SK-N-SH treated with all-trans-retinoic acid at 6 μM for 48 hours (cell line): ENCODE data around the gene DYNC1H1.

Experiments
- ARNTL ChIP-seq: fragments of 450-650 bp; formaldehyde crosslinking; IDR thresholded peaks from 2 replicates; pipeline ENCODE4 v1.5.0; 2020; ENCODE audit warnings: low read depth, mild to moderate bottlenecking, moderate library complexity, borderline replicate concordance
- BACH2 ChIP-seq: fragments of 250-450 bp; sonication (Bioruptor Pico); IDR thresholded peaks from 2 replicates; pipeline ENCODE4 v1.9.0; 2021; ENCODE audit warnings: mild to moderate bottlenecking, borderline replicate concordance
- CSRNP3 ChIP-seq: fragments of 250-450 bp; sonication (Bioruptor Pico); IDR thresholded peaks from 2 replicates; pipeline ENCODE4 v1.5.1; 2021; ENCODE audit warnings: mild to moderate bottlenecking, moderate library complexity
- ISL1 ChIP-seq: fragments of 250-450 bp; sonication (Bioruptor Pico); IDR thresholded peaks from 2 replicates; pipeline ENCODE4 v2.1.2; 2022; ENCODE audit warnings: mild to moderate bottlenecking, moderate library complexity
- OSR1 ChIP-seq: fragments of 250-450 bp; sonication (Bioruptor Pico); IDR thresholded peaks from 2 replicates; pipeline ENCODE4 v1.8.0; 2022; ENCODE audit warnings: moderate library complexity, mild to moderate bottlenecking, inconsistent platforms
- RARB ChIP-seq: fragments of 250-450 bp; sonication (Bioruptor Pico); IDR thresholded peaks from 2 replicates; pipeline ENCODE4 v1.8.0; 2021; ENCODE audit warnings: mild to moderate bottlenecking, moderate library complexity
- SNAI2 ChIP-seq: fragments of 250-450 bp; sonication (Bioruptor Pico); IDR thresholded peaks from 2 replicates; pipeline ENCODE4 v1.5.0; 2020; ENCODE audit warnings: mild to moderate bottlenecking, moderate library complexity
- ZFP30 ChIP-seq: fragments of 450-650 bp; formaldehyde crosslinking; IDR thresholded peaks from 2 replicates; pipeline ENCODE4 v1.5.0; 2022; ENCODE audit warnings: mild to moderate bottlenecking, moderate library complexity
- ZNF70 ChIP-seq: fragments of 450-650 bp; formaldehyde crosslinking; IDR thresholded peaks from 2 replicates; pipeline ENCODE4 v1.5.0; 2020; ENCODE audit warnings: mild to moderate bottlenecking, moderate library complexity
- TF ChIP-seq, protein P1 (sequence below): fragments of 250-450 bp; sonication (Bioruptor Pico); IDR thresholded peaks from 2 replicates; pipeline ENCODE4 v1.5.1; 2020; ENCODE audit warnings: low read depth, mild to moderate bottlenecking, moderate library complexity

DNA sequence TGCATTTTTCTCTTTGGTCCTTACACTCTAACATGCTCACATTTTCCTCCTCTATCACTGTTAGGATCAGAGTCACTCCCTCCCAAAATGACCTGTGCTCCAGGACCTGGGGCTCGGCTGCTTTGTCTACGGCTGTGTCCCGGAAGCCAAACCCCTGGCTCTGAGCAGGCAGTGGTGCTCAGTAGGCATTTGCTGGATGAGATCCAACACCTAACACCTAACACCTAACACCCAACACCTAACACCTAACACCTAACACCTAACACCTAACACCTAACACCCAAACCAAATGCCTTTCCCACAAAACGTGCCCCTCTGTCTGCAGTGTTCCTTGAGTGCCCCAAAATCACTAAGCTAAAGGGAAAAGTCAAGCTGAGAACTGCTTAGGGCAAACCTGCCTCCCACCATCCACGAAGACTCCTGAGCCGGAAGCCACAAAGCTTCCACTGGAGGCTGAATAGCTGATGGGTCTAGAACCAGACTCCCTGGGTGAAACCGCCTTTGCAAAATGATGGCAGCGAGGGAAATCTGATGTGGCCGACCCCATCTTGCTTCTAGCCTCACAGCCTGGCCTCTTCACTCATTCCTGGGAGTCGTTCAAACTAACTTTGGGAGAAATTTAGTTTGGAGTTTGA is 93.2 kb downstream of the DYNC1H1 start:
- TF ChIP-seq ISL1 (no peak), ZNF70 (CRISPR knock-in tag) (no peak), SNAI2 (CRISPR knock-in tag) (no peak), RARB (no peak), CSRNP3 (CRISPR knock-in tag) (no peak), BACH2 (no peak), OSR1 (CRISPR knock-in tag) (no peak), ZFP30 (CRISPR knock-in tag) (no peak), ARNTL (no peak)
- TF ChIP-seq, protein P1, sequence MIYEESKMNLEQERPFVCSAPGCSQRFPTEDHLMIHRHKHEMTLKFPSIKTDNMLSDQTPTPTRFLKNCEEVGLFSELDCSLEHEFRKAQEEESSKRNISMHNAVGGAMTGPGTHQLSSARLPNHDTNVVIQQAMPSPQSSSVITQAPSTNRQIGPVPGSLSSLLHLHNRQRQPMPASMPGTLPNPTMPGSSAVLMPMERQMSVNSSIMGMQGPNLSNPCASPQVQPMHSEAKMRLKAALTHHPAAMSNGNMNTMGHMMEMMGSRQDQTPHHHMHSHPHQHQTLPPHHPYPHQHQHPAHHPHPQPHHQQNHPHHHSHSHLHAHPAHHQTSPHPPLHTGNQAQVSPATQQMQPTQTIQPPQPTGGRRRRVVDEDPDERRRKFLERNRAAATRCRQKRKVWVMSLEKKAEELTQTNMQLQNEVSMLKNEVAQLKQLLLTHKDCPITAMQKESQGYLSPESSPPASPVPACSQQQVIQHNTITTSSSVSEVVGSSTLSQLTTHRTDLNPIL (CRISPR knock-in tag), result no peak
